ENCODE data around the gene DERL3. TPM values are rescaled to one million over a fixed set of nuclear protein-coding genes. Genes with fewer than 3 reads are reported as not detected.
"Not testable (repeated sequence)": the region's sequence is repeated elsewhere in the genome, so short reads cannot be mapped to it uniquely, and the experiment has no call there.

Gene DERL3
- total RNA-seq, result 1 to 10 TPM; 7.8 to 8.3 TPM

GRCh38 chr22:23838681-23839468 lies at the start of gene DERL3:
DERL3 (minus strand) TSS chr22:23839006; CDS start chr22:23838987, 19 bp downstream.
- Mint-ChIP-seq H3K4me1 (peaks cover 23% of the 10 kb centered on the region), H3K9me3 (no peaks in the 10 kb centered on the region), H3K27ac (peak within 1 kb of the TSS; percentile 65), H3K27me3 (peaks cover 9% of the 10 kb centered on the region), H3K4me3 (peak within 1 kb of the TSS; percentile 85), H3K36me3 (ENCODE audit: low read depth) (peaks cover 2% of the 10 kb centered on the region)
- peak; percentile 98 for DNase-seq
- POLR2A ChIA-PET, result interaction anchor here (0.8 to 1.5 kb wide), 5 partner anchors 10 to 71 kb away, joined by 3 to 4 read pairs (median 3); partner anchors contain the start of gene SLC2A11
- CTCF ChIA-PET, result interaction anchor here (0.8 to 1.0 kb wide), 2 partner anchors 11 to 13 kb away, joined by 4 to 5 read pairs; no protein-coding TSS in a partner anchor

- CTCF ChIA-PET, result interaction anchor here (1.7 kb wide), 1 partner anchor 10 kb away, joined by 11 read pairs; the partner anchor contains the start of gene MIF
These were observed 45.3 kb upstream of the DERL3 start for GRCh38 chr22:23884140-23884539.

GRCh38 chr22:23883658-23884057 lies 44.9 kb upstream of the DERL3 start:
- ChIA-PET POLR2A (interaction anchor here (0.9 kb wide), 1 partner anchor 30 kb away, joined by 3 read pairs; no protein-coding TSS in a partner anchor), CTCF (no interaction called here)
- DNase-seq, result no peak
- H3K4me1 Mint-ChIP-seq, result no peaks in the 10 kb centered on the region
- H3K36me3 Mint-ChIP-seq (ENCODE audit: low read depth), result no peaks in the 10 kb centered on the region
- no peak overlapping the region for H3K4me3 Mint-ChIP-seq
- H3K27ac Mint-ChIP-seq, result no peak overlapping the region
- no peaks in the 10 kb centered on the region for H3K9me3 Mint-ChIP-seq
- H3K27me3 Mint-ChIP-seq, result no peaks in the 10 kb centered on the region

More at GRCh38 chr22:23884140-23884539, 45.3 kb upstream of the DERL3 start:
- H3K36me3 Mint-ChIP-seq (ENCODE audit: low read depth), result no peaks in the 10 kb centered on the region
- no peaks in the 10 kb centered on the region for H3K27me3 Mint-ChIP-seq
- H3K4me3 Mint-ChIP-seq, result no peak overlapping the region
- no peaks in the 10 kb centered on the region for H3K4me1 Mint-ChIP-seq
- H3K27ac Mint-ChIP-seq, result no peak overlapping the region
- no peaks in the 10 kb centered on the region for H3K9me3 Mint-ChIP-seq
- POLR2A ChIA-PET, result interaction anchor here (0.9 to 1.2 kb wide), 2 partner anchors 29 to 30 kb away, joined by 3 to 5 read pairs; no protein-coding TSS in a partner anchor
- DNase-seq, result no peak

- Mint-ChIP-seq H3K27ac (no peak overlapping the region), H3K9me3 (no peaks in the 10 kb centered on the region), H3K4me1 (no peaks in the 10 kb centered on the region), H3K27me3 (no peaks in the 10 kb centered on the region), H3K4me3 (no peak overlapping the region), H3K36me3 (ENCODE audit: low read depth) (no peaks in the 10 kb centered on the region)
- ChIA-PET POLR2A (no interaction called here), CTCF (interaction anchor here (1.0 kb wide), 1 partner anchor 11 kb away, joined by 5 read pairs; the partner anchor contains the start of gene MIF)
- no peak for DNase-seq
These were observed 43.6 kb upstream of the DERL3 start for GRCh38 chr22:23882370-23882769.

GRCh38 chr22:23878219-23878618 lies 39.4 kb upstream of the DERL3 start:
- H3K4me3 Mint-ChIP-seq, result no peak overlapping the region
- no peaks in the 10 kb centered on the region for H3K36me3 Mint-ChIP-seq (ENCODE audit: low read depth)
- POLR2A ChIA-PET, result interaction anchor here (1.1 kb wide), 1 partner anchor 35 kb away, joined by 3 read pairs; no protein-coding TSS in a partner anchor
- no peaks in the 10 kb centered on the region for H3K27me3 Mint-ChIP-seq
- H3K27ac Mint-ChIP-seq, result no peak overlapping the region
- DNase-seq, result no peak
- no peaks in the 10 kb centered on the region for H3K4me1 Mint-ChIP-seq
- CTCF ChIA-PET, result no interaction called here
- H3K9me3 Mint-ChIP-seq, result no peaks in the 10 kb centered on the region

- ChIA-PET CTCF (no interaction called here), POLR2A (interaction anchor here (1.1 kb wide), 1 partner anchor 35 kb away, joined by 3 read pairs; no protein-coding TSS in a partner anchor)
- H3K4me3 Mint-ChIP-seq, result no peak overlapping the region
- no peak for DNase-seq
- H3K36me3 Mint-ChIP-seq (ENCODE audit: low read depth), result no peaks in the 10 kb centered on the region
- H3K27me3 Mint-ChIP-seq, result no peaks in the 10 kb centered on the region
- no peak overlapping the region for H3K27ac Mint-ChIP-seq
- no peaks in the 10 kb centered on the region for H3K9me3 Mint-ChIP-seq
- no peaks in the 10 kb centered on the region for H3K4me1 Mint-ChIP-seq
These were observed 38.8 kb upstream of the DERL3 start for GRCh38 chr22:23877566-23877965.

- ChIA-PET POLR2A (interaction anchor here (0.8 to 1.5 kb wide), 2 partner anchors 18 to 37 kb away, joined by 3 to 5 read pairs; partner anchors contain the start of gene MIF), CTCF (no interaction called here)
- Mint-ChIP-seq H3K4me1 (no peaks in the 10 kb centered on the region), H3K27me3 (no peaks in the 10 kb centered on the region), H3K9me3 (no peaks in the 10 kb centered on the region), H3K4me3 (no peak overlapping the region), H3K27ac (no peak overlapping the region), H3K36me3 (ENCODE audit: low read depth) (no peaks in the 10 kb centered on the region)
- DNase-seq, result no peak
These were observed 37.0 kb upstream of the DERL3 start for GRCh38 chr22:23875801-23876200.

GRCh38 chr22:23874871-23875270 lies 36.1 kb upstream of the DERL3 start:
- H3K4me1 Mint-ChIP-seq, result no peaks in the 10 kb centered on the region
- no peaks in the 10 kb centered on the region for H3K9me3 Mint-ChIP-seq
- H3K36me3 Mint-ChIP-seq (ENCODE audit: low read depth), result no peaks in the 10 kb centered on the region
- no peak for DNase-seq
- H3K27me3 Mint-ChIP-seq, result no peaks in the 10 kb centered on the region
- ChIA-PET CTCF (no interaction called here), POLR2A (no interaction called here)
- no peak overlapping the region for H3K4me3 Mint-ChIP-seq
- H3K27ac Mint-ChIP-seq, result no peak overlapping the region

- ChIA-PET POLR2A (no interaction called here), CTCF (no interaction called here)
- DNase-seq, result no peak
- H3K9me3 Mint-ChIP-seq, result no peaks in the 10 kb centered on the region
- no peak overlapping the region for H3K4me3 Mint-ChIP-seq
- H3K27ac Mint-ChIP-seq, result no peak overlapping the region
- no peaks in the 10 kb centered on the region for H3K36me3 Mint-ChIP-seq (ENCODE audit: low read depth)
- no peaks in the 10 kb centered on the region for H3K27me3 Mint-ChIP-seq
- H3K4me1 Mint-ChIP-seq, result no peaks in the 10 kb centered on the region
These were observed 29.8 kb upstream of the DERL3 start for GRCh38 chr22:23868580-23868979.

GRCh38 chr22:23864499-23865154 lies 25.8 kb upstream of the DERL3 start:
- H3K4me1 Mint-ChIP-seq; H3K4me3 Mint-ChIP-seq; DNase-seq; H3K27me3 Mint-ChIP-seq; H3K27ac Mint-ChIP-seq; H3K9me3 Mint-ChIP-seq; H3K36me3 Mint-ChIP-seq (ENCODE audit: low read depth): not testable (repeated sequence)
- ChIA-PET CTCF (interaction anchor here (1.0 to 2.0 kb wide), 3 partner anchors 15 to 92 kb away, joined by 3 to 11 read pairs (median 4); partner anchors contain the start of gene MIF), POLR2A (interaction anchor here (1.6 kb wide), 1 partner anchor 30 kb away, joined by 5 read pairs; the partner anchor contains the start of gene MIF)

GRCh38 chr22:23862103-23862502 lies 23.3 kb upstream of the DERL3 start:
- no peak overlapping the region for H3K27ac Mint-ChIP-seq

GRCh38 chr22:23860187-23860586 lies 21.4 kb upstream of the DERL3 start:
- POLR2A ChIA-PET, result not testable (repeated sequence)

More at GRCh38 chr22:23862103-23862502, 23.3 kb upstream of the DERL3 start:
- ChIA-PET CTCF (interaction anchor here (1.2 to 1.8 kb wide), 2 partner anchors 32 to 212 kb away, joined by 3 to 8 read pairs; partner anchors contain the start of gene MIF), POLR2A (interaction anchor here (0.6 kb wide), 1 partner anchor 51 kb away, joined by 3 read pairs; no protein-coding TSS in a partner anchor)
- Mint-ChIP-seq H3K36me3 (ENCODE audit: low read depth) (no peaks in the 10 kb centered on the region), H3K9me3 (no peaks in the 10 kb centered on the region), H3K4me3 (no peak overlapping the region), H3K27me3 (no peaks in the 10 kb centered on the region), H3K4me1 (peaks cover 19% of the 10 kb centered on the region)
- peak; percentile 59 for DNase-seq

More at GRCh38 chr22:23860187-23860586, 21.4 kb upstream of the DERL3 start:
- CTCF ChIA-PET, result interaction anchor here (1.1 kb wide), 1 partner anchor 11 kb away, joined by 5 read pairs; no protein-coding TSS in a partner anchor
- not testable (repeated sequence) for H3K36me3 Mint-ChIP-seq (ENCODE audit: low read depth); H3K27me3 Mint-ChIP-seq; DNase-seq; H3K4me3 Mint-ChIP-seq; H3K9me3 Mint-ChIP-seq; H3K27ac Mint-ChIP-seq
- peaks cover 25% of the 10 kb centered on the region for H3K4me1 Mint-ChIP-seq
